Astrocyte of the hippocampus (primary cell): ENCODE results near the gene GSTK1.
"Not testable (repeated sequence)": the region's sequence is repeated elsewhere in the genome, so short reads cannot be mapped to it uniquely, and the experiment has no call there.

ENCODE experiments used
- DNase-seq: peaks from one replicate; pipeline ENCODE4 v3.0.0; 2011; ENCODE audit warnings: low read depth, low spot score

Gene GSTK1

GRCh38 chr7:143238289-143238980 lies 24.8 kb upstream of the GSTK1 start:
- DNase-seq = no peak

- no peak for DNase-seq
Observed at GRCh38 chr7:143239813-143240212, 23.4 kb upstream of the GSTK1 start.

GRCh38 chr7:143240291-143241168 lies 22.7 kb upstream of the GSTK1 start:
- DNase-seq = peak; percentile 89

- no peak for DNase-seq
Observed at GRCh38 chr7:143242306-143242705, 20.9 kb upstream of the GSTK1 start.

- no peak for DNase-seq
Observed at GRCh38 chr7:143243111-143243510, 20.1 kb upstream of the GSTK1 start.

- DNase-seq = no peak
Observed at GRCh38 chr7:143243614-143244013, 19.6 kb upstream of the GSTK1 start.

- DNase-seq = no peak
Observed at GRCh38 chr7:143244321-143244720, 18.9 kb upstream of the GSTK1 start.

GRCh38 chr7:143245123-143245522 lies 18.1 kb upstream of the GSTK1 start:
- DNase-seq = no peak

GRCh38 chr7:143247372-143247771 lies 15.9 kb upstream of the GSTK1 start:
- no peak for DNase-seq

- no peak for DNase-seq
Observed at GRCh38 chr7:143248761-143249354, 14.4 kb upstream of the GSTK1 start.

GRCh38 chr7:143250199-143250598 lies 13.0 kb upstream of the GSTK1 start:
- no peak for DNase-seq

- no peak for DNase-seq
Observed at GRCh38 chr7:143250822-143251221, 12.4 kb upstream of the GSTK1 start.

- DNase-seq = no peak
Observed at GRCh38 chr7:143252006-143252405, 11.2 kb upstream of the GSTK1 start.

- DNase-seq = no peak
Observed at GRCh38 chr7:143255564-143255963, 7.7 kb upstream of the GSTK1 start.

GRCh38 chr7:143256325-143256724 lies 6.9 kb upstream of the GSTK1 start:
- DNase-seq = no peak

- no peak for DNase-seq
Observed at GRCh38 chr7:143256932-143257331, 6.3 kb upstream of the GSTK1 start.

GRCh38 chr7:143257501-143257900 lies 5.7 kb upstream of the GSTK1 start:
- no peak for DNase-seq

GRCh38 chr7:143258831-143259230 lies 4.4 kb upstream of the GSTK1 start:
- DNase-seq = no peak

- DNase-seq = no peak
Observed at GRCh38 chr7:143259765-143260164, 3.5 kb upstream of the GSTK1 start.

- no peak for DNase-seq
Observed at GRCh38 chr7:143261901-143262300, 1.3 kb upstream of the GSTK1 start.

- DNase-seq = not testable (repeated sequence)
Observed at GRCh38 chr7:143264196-143264568, 941 bp downstream of the GSTK1 start.

GRCh38 chr7:143265017-143265693 lies 1.9 kb downstream of the GSTK1 start:
- DNase-seq = no peak
